HepG2 (cell line): ENCODE measurements around the gene ITGB5. TPM values are rescaled to one million over a fixed set of nuclear protein-coding genes. Genes with fewer than 3 reads are reported as not detected.

Experiments
- ATAC-seq: fragments of 200-7000 bp; cut with Tn5 transposase; 3 replicates; pipeline ENCODE4 v1.9.1; 2020; ENCODE audit warnings: mild to moderate bottlenecking, moderate library complexity
- BruUV-seq: library from RNA; stranded (reverse); fragments of 400-500 nt; replicated peaks from 2 replicates; lab custom pipeline; 2021; lab: Mats Ljungman, UMichigan
- CTCF ChIA-PET: fragments of 300-600 bp; formaldehyde crosslinking; extraction: SDS; loops from one replicate; lab custom pipeline; 2021; ENCODE audit warnings: low total read pairs, inconsistent platforms, low intra/inter-chr PET ratio; lab: Yijun Ruan, JAX
- POLR2A ChIA-PET: fragments of 350-600 bp; sonication (Branson Sonifier 250); formaldehyde crosslinking; loops from one replicate; lab custom pipeline; 2020; ENCODE audit warnings: antibody characterized with exemption, inconsistent platforms; lab: Yijun Ruan, JAX
- DNase-seq: peaks from one replicate; pipeline ENCODE4 v3.0.0-alpha.2; 2015; ENCODE audit warnings: low spot score
- FAIRE-seq: peaks from 3 replicates; lab custom pipeline; 2011; peaks lifted over from hg19 to GRCh38; lab: Jason Lieb, UNC
- H2AFZ ChIP-seq: one replicate; pipeline ENCODE4 v1.6.1; 2011; ENCODE audit warnings: low read length, inconsistent platforms
- H3K27ac ChIP-seq: fragments of 300-600 bp; 3 replicates; pipeline ENCODE4 v1.8.0; 2011; ENCODE audit warnings: mixed run types, mild to moderate bottlenecking, mixed read lengths, low read length, inconsistent platforms; ENCODE audit not compliant: insufficient read depth; ENCODE audit errors: extremely low read length
- H3K27me3 ChIP-seq, 2 experiments: fragments of 200-600 bp in 1 of 2; 2 replicates in 1 of 2; 3 replicates in 1 of 2; pipeline versions ENCODE4 v1.6.0 to v1.8.0; 2011; ENCODE audit warnings: low read length in 2 of 2, mild to moderate bottlenecking in 2 of 2, moderate library complexity in 2 of 2, inconsistent platforms in 1 of 2; ENCODE audit not compliant: insufficient read depth in 2 of 2, control insufficient read depth in 1 of 2
- H3K36me3 ChIP-seq, 2 experiments: fragments of 200-600 bp in 1 of 2; replicated peaks in 1 of 2; 2 replicates in 1 of 2; 3 replicates in 1 of 2; pipeline versions ENCODE4 v1.5.1 to v1.8.0; 2011; ENCODE audit warnings: low read length in 2 of 2, inconsistent platforms in 1 of 2; ENCODE audit not compliant: insufficient read depth in 2 of 2, control insufficient read depth in 1 of 2
- H3K4me1 ChIP-seq: 2 replicates; pipeline ENCODE4 v1.5.1; 2012; ENCODE audit warnings: low read length, inconsistent platforms; ENCODE audit not compliant: insufficient read depth
- H3K4me2 ChIP-seq: 2 replicates; pipeline ENCODE4 v1.6.0; 2011; ENCODE audit warnings: low read depth, low read length, inconsistent platforms
- H3K4me3 ChIP-seq, 3 experiments: fragments of 200-600 bp in 1 of 3; sonication (generic), shearing (Covaris generic) in 1 of 3; replicated peaks in 1 of 3; 2 replicates each; pipeline ENCODE4 v1.5.1; 2011 to 2016; ENCODE audit warnings: low read length in 3 of 3, inconsistent platforms in 2 of 3, low read depth in 2 of 3, mild to moderate bottlenecking in 2 of 3, control low read depth in 1 of 3, mixed read lengths in 1 of 3; ENCODE audit not compliant: insufficient read depth in 1 of 3
- H3K79me2 ChIP-seq: one replicate; pipeline ENCODE4 v1.6.1; 2011; ENCODE audit warnings: low read length, inconsistent platforms; ENCODE audit not compliant: insufficient read depth
- H3K9ac ChIP-seq: 2 replicates; pipeline ENCODE4 v1.6.0; 2011; ENCODE audit warnings: mild to moderate bottlenecking, low read depth, low read length, inconsistent platforms; ENCODE audit not compliant: insufficient read depth
- H3K9me3 ChIP-seq: 2 replicates; pipeline ENCODE4 v1.5.1; 2012; ENCODE audit warnings: mild to moderate bottlenecking, low read length
- H4K20me1 ChIP-seq: 2 replicates; pipeline ENCODE4 v1.6.0; 2011; ENCODE audit warnings: inconsistent platforms, mild to moderate bottlenecking, low read length, moderate library complexity; ENCODE audit not compliant: insufficient read depth
- BRCA1 ChIP-seq: sonication (generic); formaldehyde crosslinking; IDR thresholded peaks from 2 replicates; pipeline ENCODE4 v1.4.0; 2020; ENCODE audit warnings: missing genetic modification reagents
- KLF15 ChIP-seq: sonication (generic); formaldehyde crosslinking; IDR thresholded peaks from 2 replicates; pipeline ENCODE4 v1.8.1; 2023; ENCODE audit warnings: borderline replicate concordance, mild to moderate bottlenecking, inconsistent platforms, missing genetic modification reagents, mixed read lengths
- NR2F6 ChIP-seq, 2 experiments: IDR thresholded peaks; 2 replicates each; pipeline ENCODE4 v1.6.1; 2016; ENCODE audit warnings: antibody characterized with exemption in 1 of 2, mild to moderate bottlenecking in 1 of 2
- RXRB ChIP-seq: IDR thresholded peaks from 2 replicates; pipeline ENCODE4 v1.6.1; 2016; ENCODE audit warnings: borderline replicate concordance, missing genetic modification reagents, missing compliant biosample characterization
- SATB2 ChIP-seq: sonication (generic); formaldehyde crosslinking; IDR thresholded peaks from 2 replicates; pipeline ENCODE4 v1.5.0; 2020; ENCODE audit warnings: missing genetic modification reagents
- ZNF264 ChIP-seq: sonication (generic); formaldehyde crosslinking; IDR thresholded peaks from 2 replicates; pipeline ENCODE4 v1.4.0; 2020; ENCODE audit warnings: missing genetic modification reagents
- WGBS: methylation state at CpG from one replicate; pipeline ENCODE4 v1.1.6; 2017; ENCODE audit warnings: low lambda C conversion rate; 5-methylcytosine and 5-hydroxymethylcytosine counted together
- in situ Hi-C: cut with HindIII; loops from 2 replicates; pipeline ENCODE4 v1.10.0; 2017; ENCODE audit warnings: low pct_unique_long_range_greater_than_20kb; ENCODE audit not compliant: extremely low pct_ligation_motif_present
- intact Hi-C: fragments of 100-400 bp; cut with micrococcal nuclease; formaldehyde crosslinking; loops from one replicate; pipeline ENCODE4 v1.10.0; 2022; ENCODE audit not compliant: unreplicated experiment
- polyA plus RNA-seq, 8 experiments: library from polyadenylated mRNA; depleted of rRNA in 3 of 8; stranded (reverse) in 7 of 8; unstranded in 1 of 8; fragments of >200 nt; fragmentation: Illumina TruSeq in 4 of 8; extraction: Trizol in 4 of 8; gene quantifications; 2 replicates each; pipeline versions ENCODE4 v1.2.1 to v1.2.3, GENCODE V29; 2011 to 2016; ENCODE audit warnings: low read depth in 4 of 8, missing spikeins in 1 of 8, mixed read lengths in 1 of 8; ENCODE audit not compliant: insufficient read depth in 1 of 8
- total RNA-seq, 5 experiments: library from RNA; depleted of rRNA; stranded (reverse); fragments of >200 nt; fragmentation: Illumina TruSeq; extraction: Trizol; gene quantifications; 2 replicates each; pipeline ENCODE4 v1.2.3, GENCODE V29; 2016; ENCODE audit warnings: low read depth in 1 of 5
- TF ChIP-seq, protein P1 (sequence below): IDR thresholded peaks from 2 replicates; pipeline ENCODE4 v1.6.1; 2016; ENCODE audit warnings: missing compliant biosample characterization, missing genetic modification reagents, borderline replicate concordance
- TF ChIP-seq, protein P2 (sequence below): sonication (generic); formaldehyde crosslinking; IDR thresholded peaks from 2 replicates; pipeline ENCODE4 v1.8.0; 2023; ENCODE audit warnings: mild to moderate bottlenecking, missing genetic modification reagents
- TF ChIP-seq, protein P3 (sequence below): IDR thresholded peaks from 2 replicates; pipeline ENCODE4 v1.6.1; 2016; ENCODE audit warnings: low read depth
- TF ChIP-seq, protein P4 (sequence below): sonication (generic); formaldehyde crosslinking; IDR thresholded peaks from 2 replicates; pipeline ENCODE4 v1.5.0; 2020; ENCODE audit warnings: mild to moderate bottlenecking, missing genetic modification reagents
- TF ChIP-seq, protein P5 (sequence below): sonication (generic); formaldehyde crosslinking; IDR thresholded peaks from 2 replicates; pipeline ENCODE4 v1.4.0; 2020; ENCODE audit warnings: mild to moderate bottlenecking, missing genetic modification reagents
- TF ChIP-seq, protein P6 (sequence below): sonication (generic); formaldehyde crosslinking; conservative IDR thresholded peaks from 2 replicates; pipeline ENCODE4 v1.4.0; 2020; ENCODE audit warnings: missing genetic modification reagents
- TF ChIP-seq, protein P7 (sequence below): sonication (generic); formaldehyde crosslinking; IDR thresholded peaks from 2 replicates; pipeline ENCODE4 v1.8.0; 2022; ENCODE audit warnings: missing genetic modification reagents, mild to moderate bottlenecking, inconsistent platforms, borderline replicate concordance
- TF ChIP-seq, protein P8 (sequence below): sonication (generic); formaldehyde crosslinking; IDR thresholded peaks from 2 replicates; pipeline ENCODE4 v1.4.0; 2020; ENCODE audit warnings: mild to moderate bottlenecking, missing genetic modification reagents

The ITGB5 gene
- total and polyA plus RNA-seq, 2 of the 13 experiments (the other 11 are each of a cell fraction or from before 2014, with no cell fraction given): 74.1 to 343 TPM

DNA sequence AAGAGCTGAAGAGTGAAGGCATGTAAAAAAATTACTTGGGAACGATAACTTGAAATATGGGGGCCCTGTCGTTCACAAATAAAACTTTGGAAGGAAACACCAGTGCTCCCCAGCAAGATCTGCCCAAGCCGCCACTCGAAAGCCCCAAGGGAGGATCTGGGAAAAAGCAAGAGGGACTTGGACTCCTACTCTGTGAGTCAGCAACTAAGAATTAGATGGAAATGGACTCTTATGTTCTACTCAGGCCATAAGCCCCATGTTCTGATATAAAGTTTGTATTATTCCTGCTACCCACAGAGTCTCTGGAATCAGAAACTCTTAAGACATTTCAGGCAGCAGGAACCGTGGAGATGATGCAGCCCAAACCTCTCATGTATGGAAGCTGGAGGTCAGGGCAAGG, 75.7 kb downstream of the ITGB5 start:
- WGBS: 90% methylated on average over 5 of the region's 5 CpGs
- peak overlapping the region; percentile 72 for H3K27ac ChIP-seq
- H3K27me3 ChIP-seq: no peaks in the 10 kb centered on the region
- no peaks in the 10 kb centered on the region for H4K20me1 ChIP-seq
- no peaks in the 10 kb centered on the region for H3K79me2 ChIP-seq
- no peak overlapping the region for H3K9ac ChIP-seq
- ATAC-seq: no peak
- H2AFZ ChIP-seq: no peak overlapping the region
- DNase-seq: no peak
- H3K4me2 ChIP-seq: no peak overlapping the region
- BruUV-seq: no TSS peak
- CTCF ChIA-PET: no interaction called here
- H3K9me3 ChIP-seq: no peaks in the 10 kb centered on the region
- peaks cover 21 to 44% of the 10 kb centered on the region in 2 experiments for H3K36me3 ChIP-seq
- H3K4me3 ChIP-seq: no peak overlapping the region
- H3K4me1 ChIP-seq: peaks cover 59% of the 10 kb centered on the region
- in situ Hi-C loops: no loop called here
- POLR2A ChIA-PET: interaction anchor here (2.4 kb wide), 1 partner anchor 22 kb away, joined by 9 read pairs; no protein-coding TSS in a partner anchor
- intact Hi-C loops: loop anchor here (2.0 kb wide), 1 partner anchor 23 kb away; no protein-coding TSS in a partner anchor
- no peak for FAIRE-seq
- TF ChIP-seq, protein P1, sequence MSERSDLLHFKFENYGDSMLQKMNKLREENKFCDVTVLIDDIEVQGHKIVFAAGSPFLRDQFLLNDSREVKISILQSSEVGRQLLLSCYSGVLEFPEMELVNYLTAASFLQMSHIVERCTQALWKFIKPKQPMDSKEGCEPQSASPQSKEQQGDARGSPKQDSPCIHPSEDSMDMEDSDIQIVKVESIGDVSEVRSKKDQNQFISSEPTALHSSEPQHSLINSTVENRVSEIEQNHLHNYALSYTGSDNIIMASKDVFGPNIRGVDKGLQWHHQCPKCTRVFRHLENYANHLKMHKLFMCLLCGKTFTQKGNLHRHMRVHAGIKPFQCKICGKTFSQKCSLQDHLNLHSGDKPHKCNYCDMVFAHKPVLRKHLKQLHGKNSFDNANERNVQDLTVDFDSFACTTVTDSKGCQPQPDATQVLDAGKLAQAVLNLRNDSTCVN: no peak
- TF ChIP-seq, protein P2, sequence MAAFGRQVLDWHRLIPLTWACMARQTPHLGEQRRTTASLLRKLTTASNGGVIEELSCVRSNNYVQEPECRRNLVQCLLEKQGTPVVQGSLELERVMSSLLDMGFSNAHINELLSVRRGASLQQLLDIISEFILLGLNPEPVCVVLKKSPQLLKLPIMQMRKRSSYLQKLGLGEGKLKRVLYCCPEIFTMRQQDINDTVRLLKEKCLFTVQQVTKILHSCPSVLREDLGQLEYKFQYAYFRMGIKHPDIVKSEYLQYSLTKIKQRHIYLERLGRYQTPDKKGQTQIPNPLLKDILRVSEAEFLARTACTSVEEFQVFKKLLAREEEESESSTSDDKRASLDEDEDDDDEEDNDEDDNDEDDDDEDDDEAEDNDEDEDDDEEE (CRISPR knock-in tag): no peak
- TF ChIP-seq RXRB (CRISPR knock-in tag) (no peak), SATB2 (CRISPR knock-in tag) (no peak), ZNF264 (CRISPR knock-in tag) (no peak), NR2F6 (IDR thresholded peaks at IDR 0.05) (no peak), NR2F6 (CRISPR knock-in tag; IDR thresholded peaks at IDR 0.05) (no peak), BRCA1 (CRISPR knock-in tag) (no peak), KLF15 (CRISPR knock-in tag) (no peak)
- TF ChIP-seq, protein P3, sequence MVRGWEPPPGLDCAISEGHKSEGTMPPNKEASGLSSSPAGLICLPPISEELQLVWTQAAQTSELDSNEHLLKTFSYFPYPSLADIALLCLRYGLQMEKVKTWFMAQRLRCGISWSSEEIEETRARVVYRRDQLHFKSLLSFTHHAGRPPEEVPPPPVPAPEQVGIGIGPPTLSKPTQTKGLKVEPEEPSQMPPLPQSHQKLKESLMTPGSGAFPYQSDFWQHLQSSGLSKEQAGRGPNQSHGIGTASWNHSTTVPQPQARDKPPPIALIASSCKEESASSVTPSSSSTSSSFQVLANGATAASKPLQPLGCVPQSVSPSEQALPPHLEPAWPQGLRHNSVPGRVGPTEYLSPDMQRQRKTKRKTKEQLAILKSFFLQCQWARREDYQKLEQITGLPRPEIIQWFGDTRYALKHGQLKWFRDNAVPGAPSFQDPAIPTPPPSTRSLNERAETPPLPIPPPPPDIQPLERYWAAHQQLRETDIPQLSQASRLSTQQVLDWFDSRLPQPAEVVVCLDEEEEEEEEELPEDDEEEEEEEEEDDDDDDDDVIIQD (CRISPR knock-in tag): no peak
- TF ChIP-seq, protein P4, sequence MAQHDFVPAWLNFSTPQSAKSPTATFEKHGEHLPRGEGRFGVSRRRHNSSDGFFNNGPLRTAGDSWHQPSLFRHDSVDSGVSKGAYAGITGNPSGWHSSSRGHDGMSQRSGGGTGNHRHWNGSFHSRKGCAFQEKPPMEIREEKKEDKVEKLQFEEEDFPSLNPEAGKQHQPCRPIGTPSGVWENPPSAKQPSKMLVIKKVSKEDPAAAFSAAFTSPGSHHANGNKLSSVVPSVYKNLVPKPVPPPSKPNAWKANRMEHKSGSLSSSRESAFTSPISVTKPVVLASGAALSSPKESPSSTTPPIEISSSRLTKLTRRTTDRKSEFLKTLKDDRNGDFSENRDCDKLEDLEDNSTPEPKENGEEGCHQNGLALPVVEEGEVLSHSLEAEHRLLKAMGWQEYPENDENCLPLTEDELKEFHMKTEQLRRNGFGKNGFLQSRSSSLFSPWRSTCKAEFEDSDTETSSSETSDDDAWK (CRISPR knock-in tag): no peak
- TF ChIP-seq, protein P5, sequence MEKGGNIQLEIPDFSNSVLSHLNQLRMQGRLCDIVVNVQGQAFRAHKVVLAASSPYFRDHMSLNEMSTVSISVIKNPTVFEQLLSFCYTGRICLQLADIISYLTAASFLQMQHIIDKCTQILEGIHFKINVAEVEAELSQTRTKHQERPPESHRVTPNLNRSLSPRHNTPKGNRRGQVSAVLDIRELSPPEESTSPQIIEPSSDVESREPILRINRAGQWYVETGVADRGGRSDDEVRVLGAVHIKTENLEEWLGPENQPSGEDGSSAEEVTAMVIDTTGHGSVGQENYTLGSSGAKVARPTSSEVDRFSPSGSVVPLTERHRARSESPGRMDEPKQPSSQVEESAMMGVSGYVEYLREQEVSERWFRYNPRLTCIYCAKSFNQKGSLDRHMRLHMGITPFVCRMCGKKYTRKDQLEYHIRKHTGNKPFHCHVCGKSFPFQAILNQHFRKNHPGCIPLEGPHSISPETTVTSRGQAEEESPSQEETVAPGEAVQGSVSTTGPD: no peak
- TF ChIP-seq, protein P6, sequence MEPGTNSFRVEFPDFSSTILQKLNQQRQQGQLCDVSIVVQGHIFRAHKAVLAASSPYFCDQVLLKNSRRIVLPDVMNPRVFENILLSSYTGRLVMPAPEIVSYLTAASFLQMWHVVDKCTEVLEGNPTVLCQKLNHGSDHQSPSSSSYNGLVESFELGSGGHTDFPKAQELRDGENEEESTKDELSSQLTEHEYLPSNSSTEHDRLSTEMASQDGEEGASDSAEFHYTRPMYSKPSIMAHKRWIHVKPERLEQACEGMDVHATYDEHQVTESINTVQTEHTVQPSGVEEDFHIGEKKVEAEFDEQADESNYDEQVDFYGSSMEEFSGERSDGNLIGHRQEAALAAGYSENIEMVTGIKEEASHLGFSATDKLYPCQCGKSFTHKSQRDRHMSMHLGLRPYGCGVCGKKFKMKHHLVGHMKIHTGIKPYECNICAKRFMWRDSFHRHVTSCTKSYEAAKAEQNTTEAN (CRISPR knock-in tag): no peak
- TF ChIP-seq, protein P7, sequence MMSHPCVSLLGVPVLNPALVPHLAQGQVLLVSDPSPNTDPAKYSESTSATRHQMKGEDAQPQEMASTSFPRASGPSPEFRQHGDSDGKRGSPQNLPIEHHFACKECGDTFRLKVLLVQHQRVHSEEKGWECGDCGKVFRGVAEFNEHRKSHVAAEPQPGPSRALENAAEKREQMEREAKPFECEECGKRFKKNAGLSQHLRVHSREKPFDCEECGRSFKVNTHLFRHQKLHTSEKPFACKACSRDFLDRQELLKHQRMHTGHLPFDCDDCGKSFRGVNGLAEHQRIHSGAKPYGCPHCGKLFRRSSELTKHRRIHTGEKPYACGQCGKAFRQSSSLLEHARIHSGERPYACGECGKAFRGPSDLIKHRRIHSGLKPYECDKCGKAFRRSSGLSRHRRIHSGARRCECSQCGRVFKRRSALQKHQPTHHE (CRISPR knock-in tag): no peak
- TF ChIP-seq, protein P8, sequence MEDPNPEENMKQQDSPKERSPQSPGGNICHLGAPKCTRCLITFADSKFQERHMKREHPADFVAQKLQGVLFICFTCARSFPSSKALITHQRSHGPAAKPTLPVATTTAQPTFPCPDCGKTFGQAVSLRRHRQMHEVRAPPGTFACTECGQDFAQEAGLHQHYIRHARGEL (CRISPR knock-in tag): no peak
